ENCODE data around the gene NECTIN1.

NECTIN1 gene, protein sequence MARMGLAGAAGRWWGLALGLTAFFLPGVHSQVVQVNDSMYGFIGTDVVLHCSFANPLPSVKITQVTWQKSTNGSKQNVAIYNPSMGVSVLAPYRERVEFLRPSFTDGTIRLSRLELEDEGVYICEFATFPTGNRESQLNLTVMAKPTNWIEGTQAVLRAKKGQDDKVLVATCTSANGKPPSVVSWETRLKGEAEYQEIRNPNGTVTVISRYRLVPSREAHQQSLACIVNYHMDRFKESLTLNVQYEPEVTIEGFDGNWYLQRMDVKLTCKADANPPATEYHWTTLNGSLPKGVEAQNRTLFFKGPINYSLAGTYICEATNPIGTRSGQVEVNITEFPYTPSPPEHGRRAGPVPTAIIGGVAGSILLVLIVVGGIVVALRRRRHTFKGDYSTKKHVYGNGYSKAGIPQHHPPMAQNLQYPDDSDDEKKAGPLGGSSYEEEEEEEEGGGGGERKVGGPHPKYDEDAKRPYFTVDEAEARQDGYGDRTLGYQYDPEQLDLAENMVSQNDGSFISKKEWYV
- 2.9 to 7.0 (median 5.4) reads per million in 3 donors for total RNA-seq

DNA sequence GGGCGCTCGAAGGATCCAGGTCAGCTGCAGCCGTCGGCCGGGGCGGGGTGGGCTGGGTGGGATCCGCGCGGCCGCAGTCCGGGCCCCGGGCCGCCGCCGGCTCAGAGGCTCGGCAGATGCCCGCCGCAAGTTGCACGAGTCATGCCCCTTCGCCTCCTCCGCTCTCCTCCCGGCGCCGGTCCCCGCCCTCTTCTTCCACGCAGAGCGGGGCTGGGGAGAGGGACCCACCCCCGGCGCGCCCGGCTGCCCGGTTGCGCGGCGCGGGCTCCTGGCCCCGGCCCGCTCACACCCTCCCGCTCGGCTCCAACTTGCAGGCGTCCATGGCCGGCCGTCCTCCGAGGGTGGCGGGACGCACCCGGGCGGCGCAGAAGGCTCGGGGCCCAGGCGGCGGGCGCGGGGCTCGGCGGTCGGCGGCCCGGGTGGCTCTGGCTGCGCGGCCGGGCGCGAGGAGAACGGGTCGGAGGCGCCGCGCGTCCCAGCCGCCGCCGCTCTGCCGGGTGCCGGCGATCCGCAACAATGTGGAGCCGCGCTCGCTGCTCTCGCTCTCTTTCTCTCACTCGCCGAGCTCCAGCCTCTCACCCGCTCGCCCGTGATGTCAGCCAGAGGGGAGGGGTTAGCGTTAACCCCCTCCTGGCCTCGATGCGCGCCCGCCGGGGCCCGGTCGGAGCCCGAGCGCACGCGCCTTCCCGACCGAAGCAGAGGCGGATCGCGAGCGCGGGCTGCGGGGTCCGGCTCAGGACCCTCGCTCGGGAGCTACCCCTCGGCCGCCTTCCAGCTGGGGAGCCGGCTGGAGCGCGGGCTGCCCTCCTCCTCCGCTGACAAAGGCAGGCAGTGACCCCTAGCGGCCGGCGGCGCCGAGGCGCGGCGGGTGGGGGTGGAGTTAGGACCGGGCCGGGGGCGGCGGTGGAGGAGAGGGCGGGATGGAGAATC is at the start of gene NECTIN1:
Gene NECTIN1 (minus strand): TSS at position 550 of the 930 bp plus-strand sequence. CDS start 647 bp downstream, outside the sequence.
- H3K4me1 ChIP-seq (ENCODE audit: control insufficient read depth, insufficient read depth, low read length, poor library complexity, severe bottlenecking) = peaks cover 19% of the 10 kb centered on the region
- peaks cover 8% of the 10 kb centered on the region for H3K27me3 ChIP-seq (replicated peaks; ENCODE audit: control insufficient read depth, insufficient read depth, low read length, poor library complexity, severe bottlenecking)
- H3K27ac ChIP-seq (ENCODE audit: insufficient read depth, low read length, poor library complexity, severe bottlenecking) = peak within 1 kb of the TSS; percentile 55
- peak within 1 kb of the TSS; percentile 82 for H3K4me3 ChIP-seq (ENCODE audit: insufficient read depth, low read depth, low read length, poor library complexity, severe bottlenecking)
- H3K36me3 ChIP-seq (ENCODE audit: control insufficient read depth, insufficient read depth, low read length) = no peaks in the 10 kb centered on the region
- DNase-seq = peak; percentile 50 to 72 (median 70)
- H3K9me3 ChIP-seq (ENCODE audit: control insufficient read depth, low read length) = no peaks in the 10 kb centered on the region

DNA sequence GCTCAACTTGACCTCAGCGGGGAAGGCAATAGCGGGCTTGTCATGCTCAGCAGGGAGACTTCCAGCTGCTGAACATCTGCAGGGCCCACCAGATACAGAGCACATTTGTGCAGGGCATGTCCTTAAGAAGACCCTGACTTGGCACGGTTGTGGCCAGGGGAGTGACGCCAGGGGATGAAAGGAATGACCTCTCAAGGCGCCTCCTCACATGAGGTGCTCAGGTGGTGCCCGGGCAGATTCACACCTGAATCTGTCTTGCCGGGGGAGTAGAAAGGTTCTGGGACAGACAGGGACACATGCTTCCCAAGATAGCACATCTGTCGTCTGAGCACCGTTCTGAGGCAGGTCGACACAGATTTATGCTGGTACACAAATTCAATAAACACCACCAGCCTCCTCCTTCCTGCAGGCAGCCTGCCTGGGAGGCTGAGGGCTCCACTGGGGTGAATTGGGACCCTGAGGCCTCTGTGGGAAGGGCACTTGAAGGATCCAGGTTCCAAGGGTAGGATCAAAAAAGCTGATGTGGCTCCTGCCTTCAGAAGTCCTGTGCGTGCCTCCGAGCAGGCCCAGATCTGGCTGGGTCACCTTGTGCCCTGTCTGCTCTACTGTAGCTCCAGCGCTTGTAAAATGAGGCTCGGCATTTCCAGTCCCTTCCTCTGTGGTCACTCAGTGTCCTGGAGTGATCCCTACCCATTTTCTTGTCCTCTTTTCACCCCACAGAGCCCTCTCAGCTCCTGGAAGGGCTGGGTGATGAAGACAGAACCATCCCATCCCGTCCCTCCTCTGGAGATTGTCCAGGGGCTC is 49.6 kb upstream of the NECTIN1 start:
- Histone ChIP-seq H3K27me3 (replicated peaks; ENCODE audit: control insufficient read depth, insufficient read depth, low read length, poor library complexity, severe bottlenecking) (no peaks in the 10 kb centered on the region), H3K9me3 (ENCODE audit: control insufficient read depth, low read length) (no peaks in the 10 kb centered on the region)
- DNase-seq = no peak

DNA sequence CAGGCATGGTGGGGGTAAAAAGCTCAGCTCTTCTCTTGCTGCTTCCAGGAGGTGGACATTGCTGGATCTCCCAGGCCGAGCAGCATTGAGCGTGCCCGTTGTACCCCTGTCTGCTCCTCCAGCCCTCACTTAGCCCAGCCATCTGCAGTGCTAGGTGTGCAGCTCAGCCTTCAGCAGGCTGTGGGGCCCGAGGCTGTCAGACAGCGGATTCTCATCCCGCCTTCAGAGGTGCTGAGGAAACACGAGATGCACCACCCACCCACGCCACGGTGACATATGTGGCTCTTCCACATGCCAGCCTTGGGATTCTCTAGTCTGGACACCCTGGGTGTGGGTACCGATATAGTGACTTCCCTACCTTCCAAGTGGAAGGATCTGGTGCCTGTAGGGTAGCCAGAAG is 48.9 kb upstream of the NECTIN1 start:
- no peak overlapping the region for H3K27ac ChIP-seq (ENCODE audit: insufficient read depth, low read length, poor library complexity, severe bottlenecking)
- H3K4me1 ChIP-seq (ENCODE audit: control insufficient read depth, insufficient read depth, low read length, poor library complexity, severe bottlenecking) = no peaks in the 10 kb centered on the region
- DNase-seq = no peak
- no peaks in the 10 kb centered on the region for H3K9me3 ChIP-seq (ENCODE audit: control insufficient read depth, low read length)
- no peaks in the 10 kb centered on the region for H3K27me3 ChIP-seq (replicated peaks; ENCODE audit: control insufficient read depth, insufficient read depth, low read length, poor library complexity, severe bottlenecking)
- H3K36me3 ChIP-seq (ENCODE audit: control insufficient read depth, insufficient read depth, low read length) = no peaks in the 10 kb centered on the region
- H3K4me3 ChIP-seq (ENCODE audit: insufficient read depth, low read depth, low read length, poor library complexity, severe bottlenecking) = no peak overlapping the region

More for the DNA sequence above, 49.6 kb upstream of the NECTIN1 start:
- no peak overlapping the region for H3K27ac ChIP-seq (ENCODE audit: insufficient read depth, low read length, poor library complexity, severe bottlenecking)
- H3K4me1 ChIP-seq (ENCODE audit: control insufficient read depth, insufficient read depth, low read length, poor library complexity, severe bottlenecking) = no peaks in the 10 kb centered on the region
- H3K36me3 ChIP-seq (ENCODE audit: control insufficient read depth, insufficient read depth, low read length) = no peaks in the 10 kb centered on the region
- no peak overlapping the region for H3K4me3 ChIP-seq (ENCODE audit: insufficient read depth, low read depth, low read length, poor library complexity, severe bottlenecking)

DNA sequence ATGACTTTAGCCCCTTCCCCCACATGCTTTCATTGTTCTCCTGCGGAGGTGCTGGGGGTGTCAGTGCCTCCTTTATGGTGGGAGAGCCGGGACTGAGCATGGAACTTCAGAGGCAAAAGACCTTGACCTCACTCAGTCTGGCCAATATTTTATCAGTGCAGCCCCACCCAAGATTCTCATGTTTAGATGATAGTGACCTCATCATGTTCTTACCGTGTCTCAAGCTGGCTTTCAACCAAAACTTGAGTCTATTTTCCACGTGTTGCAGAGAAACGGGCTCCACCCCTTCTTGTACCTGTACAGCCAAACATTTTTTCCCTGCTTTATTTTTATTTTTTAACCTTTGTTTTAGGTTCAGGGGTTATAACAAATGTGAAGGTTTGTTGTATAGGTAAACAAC is 47.7 kb upstream of the NECTIN1 start:
- Histone ChIP-seq H3K4me1 (ENCODE audit: control insufficient read depth, insufficient read depth, low read length, poor library complexity, severe bottlenecking) (no peaks in the 10 kb centered on the region), H3K9me3 (ENCODE audit: control insufficient read depth, low read length) (no peaks in the 10 kb centered on the region), H3K4me3 (ENCODE audit: insufficient read depth, low read depth, low read length, poor library complexity, severe bottlenecking) (no peak overlapping the region), H3K36me3 (ENCODE audit: control insufficient read depth, insufficient read depth, low read length) (no peaks in the 10 kb centered on the region), H3K27ac (ENCODE audit: insufficient read depth, low read length, poor library complexity, severe bottlenecking) (no peak overlapping the region), H3K27me3 (replicated peaks; ENCODE audit: control insufficient read depth, insufficient read depth, low read length, poor library complexity, severe bottlenecking) (no peaks in the 10 kb centered on the region)
- DNase-seq = no peak

DNA sequence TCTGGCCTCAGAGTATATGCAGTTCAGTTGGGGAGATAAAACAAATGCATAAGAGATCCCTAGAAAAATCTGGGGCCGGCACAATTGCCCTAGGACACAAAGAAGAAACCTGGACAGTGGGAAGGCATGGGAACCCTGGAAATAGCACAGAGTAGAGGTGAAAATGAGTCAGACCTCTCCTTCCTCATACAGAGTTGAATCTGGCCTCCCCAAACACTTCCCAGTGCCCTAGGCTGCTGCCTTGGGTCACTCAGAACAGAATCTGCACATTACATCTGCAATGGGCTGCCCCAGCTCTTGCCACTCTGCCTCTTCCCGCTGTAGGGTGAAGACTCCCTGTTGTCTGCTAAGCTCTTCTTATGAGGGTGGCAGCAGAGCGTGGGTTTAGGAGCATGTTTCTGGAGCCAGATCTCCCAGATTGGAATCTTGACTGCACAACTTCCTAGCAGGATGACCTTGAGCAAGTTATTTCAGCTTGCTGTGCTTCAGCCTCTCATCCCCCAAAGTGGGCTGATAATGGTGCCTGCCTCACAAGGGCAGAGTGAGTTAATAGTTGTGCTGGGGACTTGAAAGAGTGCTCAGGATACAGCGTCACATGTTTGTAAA is 47.1 kb upstream of the NECTIN1 start:
- Histone ChIP-seq H3K4me3 (ENCODE audit: insufficient read depth, low read depth, low read length, poor library complexity, severe bottlenecking) (no peak overlapping the region), H3K4me1 (ENCODE audit: control insufficient read depth, insufficient read depth, low read length, poor library complexity, severe bottlenecking) (no peaks in the 10 kb centered on the region), H3K27me3 (replicated peaks; ENCODE audit: control insufficient read depth, insufficient read depth, low read length, poor library complexity, severe bottlenecking) (no peaks in the 10 kb centered on the region), H3K27ac (ENCODE audit: insufficient read depth, low read length, poor library complexity, severe bottlenecking) (no peak overlapping the region), H3K36me3 (ENCODE audit: control insufficient read depth, insufficient read depth, low read length) (no peaks in the 10 kb centered on the region), H3K9me3 (ENCODE audit: control insufficient read depth, low read length) (no peaks in the 10 kb centered on the region)
- no peak for DNase-seq

DNA sequence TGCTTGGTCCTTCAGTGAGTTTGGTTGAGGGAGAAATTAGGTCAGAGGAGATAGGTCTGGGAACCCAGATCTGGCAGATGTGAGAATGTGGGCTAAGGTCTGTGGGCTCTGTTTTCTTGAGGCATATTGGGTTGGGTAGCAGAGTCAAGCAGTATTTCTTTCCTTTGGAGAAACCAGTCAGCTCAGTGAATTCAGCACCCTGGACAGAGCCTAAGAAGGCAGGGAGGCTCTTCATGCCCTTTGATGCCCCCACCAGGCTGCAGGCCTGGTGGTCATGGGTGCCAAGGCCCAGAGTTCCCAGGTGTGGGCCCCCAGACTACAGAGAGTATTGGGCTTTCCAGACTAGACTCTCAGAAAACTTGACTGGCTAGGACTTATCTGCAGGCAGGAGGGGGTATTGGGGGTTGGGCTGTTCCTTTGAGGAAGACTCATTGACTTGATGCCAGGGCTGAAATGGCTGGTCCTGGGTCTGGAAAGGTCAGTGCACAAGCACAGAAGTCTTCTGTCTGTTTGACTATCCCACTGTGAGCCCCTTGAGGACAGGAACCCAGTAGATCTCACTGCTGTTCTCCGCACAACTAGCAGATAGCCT is 45.3 kb upstream of the NECTIN1 start:
- no peaks in the 10 kb centered on the region for H3K36me3 ChIP-seq (ENCODE audit: control insufficient read depth, insufficient read depth, low read length)
- no peaks in the 10 kb centered on the region for H3K27me3 ChIP-seq (replicated peaks; ENCODE audit: control insufficient read depth, insufficient read depth, low read length, poor library complexity, severe bottlenecking)
- no peaks in the 10 kb centered on the region for H3K4me1 ChIP-seq (ENCODE audit: control insufficient read depth, insufficient read depth, low read length, poor library complexity, severe bottlenecking)
- DNase-seq = no peak
- no peak overlapping the region for H3K27ac ChIP-seq (ENCODE audit: insufficient read depth, low read length, poor library complexity, severe bottlenecking)
- H3K9me3 ChIP-seq (ENCODE audit: control insufficient read depth, low read length) = no peaks in the 10 kb centered on the region
- H3K4me3 ChIP-seq (ENCODE audit: insufficient read depth, low read depth, low read length, poor library complexity, severe bottlenecking) = no peak overlapping the region

DNA sequence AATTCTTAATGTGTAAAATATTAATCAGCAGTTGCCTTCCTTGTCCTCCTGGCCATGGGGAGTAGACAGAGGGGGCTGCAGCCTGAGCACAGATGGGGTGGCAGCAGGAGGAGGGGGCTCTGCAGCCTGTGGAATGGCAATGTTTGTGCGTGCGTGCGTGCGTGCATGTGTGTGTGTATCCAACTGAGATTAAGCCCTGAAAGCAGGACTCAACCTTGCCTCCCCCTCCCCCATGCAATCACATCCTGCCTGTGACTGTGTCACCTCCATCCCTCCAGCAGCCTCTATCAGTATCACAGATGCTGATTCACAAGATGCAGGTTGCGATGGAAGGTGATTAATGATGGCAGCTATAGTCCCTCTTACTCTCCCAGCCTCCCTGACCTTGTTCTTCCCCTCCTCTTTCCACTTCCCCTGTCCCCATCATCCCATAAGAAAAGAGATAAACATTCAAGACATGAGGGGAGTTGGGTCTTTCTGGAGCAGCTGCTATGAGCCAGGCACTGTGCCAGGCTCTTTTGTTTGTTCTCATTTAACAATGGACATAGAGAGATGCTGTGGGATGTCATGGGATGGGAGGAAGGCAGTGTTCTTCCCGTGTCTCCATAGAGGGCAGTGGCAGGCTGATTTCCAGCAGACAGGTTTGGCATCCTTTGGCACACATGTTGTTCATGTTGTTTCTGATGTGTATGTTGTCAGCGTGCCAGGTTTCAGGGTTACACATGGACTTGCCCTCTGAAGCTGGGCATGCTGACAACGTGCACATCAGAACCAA is 43.8 kb upstream of the NECTIN1 start:
- Histone ChIP-seq H3K4me1 (ENCODE audit: control insufficient read depth, insufficient read depth, low read length, poor library complexity, severe bottlenecking) (no peaks in the 10 kb centered on the region), H3K27ac (ENCODE audit: insufficient read depth, low read length, poor library complexity, severe bottlenecking) (no peak overlapping the region), H3K4me3 (ENCODE audit: insufficient read depth, low read depth, low read length, poor library complexity, severe bottlenecking) (no peak overlapping the region), H3K36me3 (ENCODE audit: control insufficient read depth, insufficient read depth, low read length) (no peaks in the 10 kb centered on the region), H3K27me3 (replicated peaks; ENCODE audit: control insufficient read depth, insufficient read depth, low read length, poor library complexity, severe bottlenecking) (no peaks in the 10 kb centered on the region), H3K9me3 (ENCODE audit: control insufficient read depth, low read length) (no peaks in the 10 kb centered on the region)
- no peak for DNase-seq

DNA sequence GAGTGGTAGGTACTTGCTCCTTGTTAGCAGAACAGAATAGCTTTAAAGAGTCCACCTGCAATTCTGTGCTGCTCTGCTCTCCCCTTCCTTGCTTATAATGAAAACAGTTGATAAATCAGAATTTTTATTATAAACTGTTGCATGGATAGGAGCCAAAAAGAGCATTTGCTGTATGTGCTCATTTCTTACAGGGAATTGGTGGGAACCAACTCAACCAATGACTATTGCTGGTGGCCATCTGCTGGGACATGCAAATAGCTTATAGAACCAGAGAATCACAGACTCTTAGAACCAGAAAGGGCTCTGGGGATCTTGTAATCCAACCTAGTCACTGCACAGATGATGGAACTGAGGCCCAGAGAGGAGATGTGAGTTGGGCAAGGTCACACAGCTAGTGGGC is 43.1 kb upstream of the NECTIN1 start:
- no peak overlapping the region for H3K27ac ChIP-seq (ENCODE audit: insufficient read depth, low read length, poor library complexity, severe bottlenecking)
- H3K4me3 ChIP-seq (ENCODE audit: insufficient read depth, low read depth, low read length, poor library complexity, severe bottlenecking) = no peak overlapping the region
- no peak for DNase-seq
- H3K27me3 ChIP-seq (replicated peaks; ENCODE audit: control insufficient read depth, insufficient read depth, low read length, poor library complexity, severe bottlenecking) = no peaks in the 10 kb centered on the region
- no peaks in the 10 kb centered on the region for H3K9me3 ChIP-seq (ENCODE audit: control insufficient read depth, low read length)
- H3K36me3 ChIP-seq (ENCODE audit: control insufficient read depth, insufficient read depth, low read length) = no peaks in the 10 kb centered on the region
- no peaks in the 10 kb centered on the region for H3K4me1 ChIP-seq (ENCODE audit: control insufficient read depth, insufficient read depth, low read length, poor library complexity, severe bottlenecking)
